ENCODE measurements around the gene ARSG. TPM values are rescaled to one million over a fixed set of nuclear protein-coding genes. Genes with fewer than 3 reads are reported as not detected.

Gene ARSG
- total RNA-seq, 2 donors from 2014 or later = 4.4 to 14.1 TPM

GRCh38 chr17:68435876-68436842, 144.9 kb downstream of the ARSG start:
- H3K9ac ChIP-seq (ENCODE audit: extremely low read depth, low read length, poor library complexity, severe bottlenecking) = no peak overlapping the region
- H3K36me3 ChIP-seq (ENCODE audit: control insufficient read depth, insufficient read depth, low read length) = peaks cover 25% of the 10 kb centered on the region
- no peaks in the 10 kb centered on the region for H3K9me3 ChIP-seq (ENCODE audit: control insufficient read depth, low read length)
- Mint-ChIP-seq H3K36me3 (ENCODE audit: low read depth) (peaks cover 30% of the 10 kb centered on the region), H3K4me3 (no peak overlapping the region), H3K9me3 (no peaks in the 10 kb centered on the region), H3K27me3 (ENCODE audit: insufficient read depth) (no peaks in the 10 kb centered on the region), H3K27ac (no peak overlapping the region), H3K4me1 (peaks cover 14% of the 10 kb centered on the region)
- peak; percentile 92 for TF ChIP-seq CTCF (conservative IDR thresholded peaks at IDR 0.05)
- H3K27me3 ChIP-seq (ENCODE audit: control insufficient read depth, insufficient read depth, low read length, poor library complexity, severe bottlenecking) = no peaks in the 10 kb centered on the region
- DNase-seq = peak; percentile 95
- H3K4me1 ChIP-seq (ENCODE audit: control insufficient read depth, insufficient read depth, low read length) = no peaks in the 10 kb centered on the region
- no peak overlapping the region for H3K4me3 ChIP-seq (ENCODE audit: low read length)
- no peak overlapping the region for H3K27ac ChIP-seq (ENCODE audit: low read depth, low read length)
- WGBS, 2 experiments (ENCODE audit: insufficient coverage in 1 of 2, insufficient read length in 1 of 2) = 80 to 86% methylated on average over 14 to 20 of the region's 20 CpGs

GRCh38 chr17:68437979-68438822, 146.9 kb downstream of the ARSG start:
- WGBS, 2 experiments (ENCODE audit: insufficient coverage in 1 of 2, insufficient read length in 1 of 2) = 78 to 81% methylated on average over 12 to 13 of the region's 14 CpGs

More at GRCh38 chr17:68437979-68438822, 146.9 kb downstream of the ARSG start:
- Mint-ChIP-seq H3K9me3 (no peaks in the 10 kb centered on the region), H3K4me1 (peaks cover 20% of the 10 kb centered on the region), H3K36me3 (ENCODE audit: low read depth) (peaks cover 24% of the 10 kb centered on the region), H3K27me3 (ENCODE audit: insufficient read depth) (no peaks in the 10 kb centered on the region), H3K4me3 (no peak overlapping the region), H3K27ac (peak overlapping the region; percentile 31)
- no peak for TF ChIP-seq CTCF (conservative IDR thresholded peaks at IDR 0.05)
- H3K4me3 ChIP-seq (ENCODE audit: low read length) = no peak overlapping the region
- H3K27me3 ChIP-seq (ENCODE audit: control insufficient read depth, insufficient read depth, low read length, poor library complexity, severe bottlenecking) = no peaks in the 10 kb centered on the region
- H3K9ac ChIP-seq (ENCODE audit: extremely low read depth, low read length, poor library complexity, severe bottlenecking) = no peak overlapping the region
- no peaks in the 10 kb centered on the region for H3K9me3 ChIP-seq (ENCODE audit: control insufficient read depth, low read length)
- H3K4me1 ChIP-seq (ENCODE audit: control insufficient read depth, insufficient read depth, low read length) = no peaks in the 10 kb centered on the region
- peaks cover 19% of the 10 kb centered on the region for H3K36me3 ChIP-seq (ENCODE audit: control insufficient read depth, insufficient read depth, low read length)
- H3K27ac ChIP-seq (ENCODE audit: low read depth, low read length) = no peak overlapping the region
- peak; percentile 76 for DNase-seq

Measured in endodermal cell (in vitro differentiated cells).